Measurements from ENCODE around the gene OLFML2A. TPM values are rescaled to one million over a fixed set of nuclear protein-coding genes. Genes with fewer than 3 reads are reported as not detected.

The OLFML2A gene
- polyA plus RNA-seq, 3 donors: 0.03 to 0.25 TPM; not detected in 1

DNA sequence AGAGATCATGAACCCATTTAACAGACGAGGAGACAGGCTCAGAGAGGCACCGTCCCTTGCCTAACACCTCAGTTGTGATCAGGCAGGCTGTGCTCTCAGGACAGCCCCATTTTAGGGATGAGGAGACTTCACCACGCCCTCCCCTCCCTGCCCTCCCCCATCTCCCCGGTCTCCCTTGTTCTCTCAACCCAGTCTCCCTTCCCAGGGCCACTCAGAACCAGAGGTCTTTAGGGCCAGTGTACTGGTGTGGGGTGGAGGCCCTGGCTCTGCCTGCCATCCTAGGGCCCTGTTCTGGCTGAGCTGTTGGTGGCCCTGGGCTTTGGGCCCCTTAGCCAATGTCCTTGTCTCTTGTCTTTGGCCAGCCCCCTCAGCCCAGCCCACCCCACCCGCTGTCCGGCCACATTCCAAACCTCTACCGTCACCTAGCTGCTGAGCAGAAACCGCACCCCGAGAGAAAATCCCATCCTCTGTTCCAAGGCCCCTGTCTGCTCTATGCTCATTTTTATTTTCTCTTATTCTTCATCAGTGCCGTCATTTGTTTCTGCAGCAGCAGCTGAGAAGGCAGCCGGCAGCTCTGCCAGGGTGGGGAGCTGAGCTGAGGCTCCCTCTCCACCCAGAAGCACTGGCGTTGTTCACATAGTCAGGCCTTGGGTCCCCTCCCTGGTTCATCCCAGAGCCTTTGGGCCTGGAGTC is 33.9 kb downstream of the OLFML2A start:
- Mint-ChIP-seq H3K9me3 (peaks cover 0 to 2% (median 0%) of the 10 kb centered on the region in 7 donors), H3K27me3 (ENCODE audit: low read depth in 3 of 3) (peaks cover 2 to 5% (median 5%) of the 10 kb centered on the region in 3 donors), H3K4me1 (no peaks in the 10 kb centered on the region), H3K36me3 (no peaks in the 10 kb centered on the region), H3K27ac (peak overlapping the region in 1 of 7 donors; percentile 9), H3K4me3 (no peak overlapping the region)
- no peaks in the 10 kb centered on the region for H3K27me3 ChIP-seq (ENCODE audit: control insufficient read depth in 2 of 2, insufficient read depth in 2 of 2, low read length in 2 of 2)
- H3K4me2 ChIP-seq (replicated peaks; ENCODE audit: extremely low read depth, low read length, poor library complexity, severe bottlenecking): no peak overlapping the region
- H3K27ac ChIP-seq (ENCODE audit: low read depth in 1 of 2, low read length in 2 of 2): no peak overlapping the region
- 100% methylated on average over 8 of the region's 12 CpGs for WGBS (ENCODE audit: insufficient coverage)
- no peaks in the 10 kb centered on the region for H3K9me3 ChIP-seq (replicated peaks in 1 of 2; ENCODE audit: control insufficient read depth in 1 of 2, insufficient read depth in 1 of 2, low read length in 2 of 2)
- TF ChIP-seq, protein P1, sequence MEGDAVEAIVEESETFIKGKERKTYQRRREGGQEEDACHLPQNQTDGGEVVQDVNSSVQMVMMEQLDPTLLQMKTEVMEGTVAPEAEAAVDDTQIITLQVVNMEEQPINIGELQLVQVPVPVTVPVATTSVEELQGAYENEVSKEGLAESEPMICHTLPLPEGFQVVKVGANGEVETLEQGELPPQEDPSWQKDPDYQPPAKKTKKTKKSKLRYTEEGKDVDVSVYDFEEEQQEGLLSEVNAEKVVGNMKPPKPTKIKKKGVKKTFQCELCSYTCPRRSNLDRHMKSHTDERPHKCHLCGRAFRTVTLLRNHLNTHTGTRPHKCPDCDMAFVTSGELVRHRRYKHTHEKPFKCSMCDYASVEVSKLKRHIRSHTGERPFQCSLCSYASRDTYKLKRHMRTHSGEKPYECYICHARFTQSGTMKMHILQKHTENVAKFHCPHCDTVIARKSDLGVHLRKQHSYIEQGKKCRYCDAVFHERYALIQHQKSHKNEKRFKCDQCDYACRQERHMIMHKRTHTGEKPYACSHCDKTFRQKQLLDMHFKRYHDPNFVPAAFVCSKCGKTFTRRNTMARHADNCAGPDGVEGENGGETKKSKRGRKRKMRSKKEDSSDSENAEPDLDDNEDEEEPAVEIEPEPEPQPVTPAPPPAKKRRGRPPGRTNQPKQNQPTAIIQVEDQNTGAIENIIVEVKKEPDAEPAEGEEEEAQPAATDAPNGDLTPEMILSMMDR (IDR thresholded peaks at IDR 0.05): no peak
- no peak overlapping the region for H3K4me3 ChIP-seq (replicated peaks in 1 of 3; ENCODE audit: low read depth in 2 of 3, low read length in 3 of 3)
- no peak overlapping the region for H3K9ac ChIP-seq (ENCODE audit: insufficient read depth, low read length, poor library complexity, severe bottlenecking)
- DNase-seq: no peak
- no peaks in the 10 kb centered on the region for H3K36me3 ChIP-seq (replicated peaks in 1 of 2; ENCODE audit: control insufficient read depth in 1 of 2, insufficient read depth in 2 of 2, low read length in 2 of 2)
- no peaks in the 10 kb centered on the region for H3K4me1 ChIP-seq (ENCODE audit: control insufficient read depth in 1 of 2, insufficient read depth in 2 of 2, low read length in 2 of 2)
- no peaks in the 10 kb centered on the region for H3K79me2 ChIP-seq (ENCODE audit: insufficient read depth, low read length)
- intact Hi-C loops (cut with micrococcal nuclease): no loop called here
- no peaks in the 10 kb centered on the region for H4K20me1 ChIP-seq (ENCODE audit: insufficient read depth, low read length)
- no peak overlapping the region for H2AFZ ChIP-seq (ENCODE audit: insufficient read depth, low read depth, low read length, poor library complexity, severe bottlenecking)

DNA sequence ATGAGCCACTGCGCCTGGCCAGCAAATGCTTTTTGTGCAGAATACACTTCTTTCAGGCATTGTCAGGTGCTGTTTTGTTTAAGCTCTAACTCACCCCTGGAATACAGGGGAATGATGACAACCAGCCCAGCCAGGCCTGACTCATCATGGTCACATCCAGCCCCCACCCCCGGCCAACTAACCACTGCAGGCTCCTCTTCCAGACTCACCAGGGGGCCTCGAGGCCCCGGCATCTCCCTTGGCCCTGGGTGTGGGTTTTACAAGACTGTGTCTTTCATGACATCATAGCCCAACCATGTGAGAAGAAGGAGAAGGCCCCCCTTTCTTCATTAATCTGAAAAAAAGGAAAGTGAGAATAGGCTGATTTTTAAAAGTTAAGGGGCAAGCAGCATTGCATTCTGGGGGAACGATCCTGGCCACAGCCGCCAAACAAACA is 35.5 kb downstream of the OLFML2A start:
- Histone ChIP-seq H4K20me1 (ENCODE audit: insufficient read depth, low read length) (no peaks in the 10 kb centered on the region), H3K27ac (ENCODE audit: low read depth in 1 of 2, low read length in 2 of 2) (no peak overlapping the region), H3K9me3 (replicated peaks in 1 of 2; ENCODE audit: control insufficient read depth in 1 of 2, insufficient read depth in 1 of 2, low read length in 2 of 2) (no peaks in the 10 kb centered on the region), H3K4me2 (replicated peaks; ENCODE audit: extremely low read depth, low read length, poor library complexity, severe bottlenecking) (no peak overlapping the region), H3K4me1 (ENCODE audit: control insufficient read depth in 1 of 2, insufficient read depth in 2 of 2, low read length in 2 of 2) (no peaks in the 10 kb centered on the region), H2AFZ (ENCODE audit: insufficient read depth, low read depth, low read length, poor library complexity, severe bottlenecking) (no peak overlapping the region), H3K27me3 (ENCODE audit: control insufficient read depth in 2 of 2, insufficient read depth in 2 of 2, low read length in 2 of 2) (no peaks in the 10 kb centered on the region), H3K9ac (ENCODE audit: insufficient read depth, low read length, poor library complexity, severe bottlenecking) (no peak overlapping the region), H3K79me2 (ENCODE audit: insufficient read depth, low read length) (no peaks in the 10 kb centered on the region), H3K4me3 (replicated peaks in 1 of 3; ENCODE audit: low read depth in 2 of 3, low read length in 3 of 3) (no peak overlapping the region), H3K36me3 (replicated peaks in 1 of 2; ENCODE audit: control insufficient read depth in 1 of 2, insufficient read depth in 2 of 2, low read length in 2 of 2) (no peaks in the 10 kb centered on the region)
- Mint-ChIP-seq H3K27ac (no peak overlapping the region), H3K9me3 (peaks cover 0 to 2% (median 0%) of the 10 kb centered on the region in 7 donors), H3K4me3 (no peak overlapping the region), H3K36me3 (no peaks in the 10 kb centered on the region), H3K27me3 (ENCODE audit: low read depth in 3 of 3) (peaks cover 5 to 6% (median 6%) of the 10 kb centered on the region in 3 donors), H3K4me1 (no peaks in the 10 kb centered on the region)
- intact Hi-C loops (cut with micrococcal nuclease): no loop called here
- TF ChIP-seq, protein P1 (IDR thresholded peaks at IDR 0.05): no peak
- 85% methylated on average over 1 of the region's 6 CpGs for WGBS (ENCODE audit: insufficient coverage)
- DNase-seq: peak in 1 of 3 donors; percentile 22
